Measurements from ENCODE around the gene SPNS2. TPM values are rescaled to one million over a fixed set of nuclear protein-coding genes. Genes with fewer than 3 reads are reported as not detected.
A peak's percentile ranks its signal among the peaks of the same experiment; 100 is the strongest.

The SPNS2 gene
- total RNA-seq, 3 donors from 2014 or later, result 0.33 to 0.47 (median 0.46) TPM

- no peak for ATAC-seq
- Mint-ChIP-seq H3K9me3 (no peaks in the 10 kb centered on the region), H3K4me3 (no peak overlapping the region), H3K4me1 (ENCODE audit: low read depth) (peaks cover 33% of the 10 kb centered on the region), H3K36me3 (ENCODE audit: insufficient read depth) (no peaks in the 10 kb centered on the region), H3K27me3 (ENCODE audit: low read depth) (no peaks in the 10 kb centered on the region)
- DNase-seq, result no peak
Measured at GRCh38 chr17:4487820-4488716, 10.6 kb upstream of the SPNS2 start.

DNA sequence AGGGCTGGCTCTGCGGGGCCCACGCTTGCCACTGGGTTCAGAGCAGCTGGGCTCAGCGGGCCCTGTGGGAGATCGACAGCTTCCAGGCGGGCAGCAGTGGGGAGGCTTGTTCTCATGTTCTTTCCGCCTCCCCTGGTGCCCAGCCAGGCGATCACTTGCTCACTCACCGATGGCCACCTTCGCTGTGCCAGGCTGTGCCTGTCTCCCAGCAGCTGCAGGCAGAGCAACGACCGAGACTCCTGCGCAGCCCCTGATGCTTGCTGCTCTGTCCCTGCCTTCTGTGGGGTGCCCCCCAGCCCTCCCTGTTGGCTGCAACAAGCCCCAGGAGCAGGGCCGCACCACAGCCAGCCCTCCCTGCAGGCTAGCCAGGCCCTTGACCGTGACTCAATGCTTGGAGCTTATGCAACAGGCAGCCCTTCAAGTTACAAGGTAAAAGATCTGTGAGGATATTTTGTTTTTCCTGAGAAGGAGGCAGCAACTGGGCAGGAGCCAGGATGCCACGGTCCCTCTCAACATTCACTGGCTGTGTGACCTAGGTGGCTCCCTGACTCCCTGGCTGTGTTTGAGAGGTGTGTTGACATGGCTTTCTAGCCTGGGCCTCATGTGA is 9.6 kb upstream of the SPNS2 start:
- H3K4me3 Mint-ChIP-seq, result no peak overlapping the region
- no peaks in the 10 kb centered on the region for H3K27me3 Mint-ChIP-seq (ENCODE audit: low read depth)
- peaks cover 28% of the 10 kb centered on the region for H3K4me1 Mint-ChIP-seq (ENCODE audit: low read depth)

DNA sequence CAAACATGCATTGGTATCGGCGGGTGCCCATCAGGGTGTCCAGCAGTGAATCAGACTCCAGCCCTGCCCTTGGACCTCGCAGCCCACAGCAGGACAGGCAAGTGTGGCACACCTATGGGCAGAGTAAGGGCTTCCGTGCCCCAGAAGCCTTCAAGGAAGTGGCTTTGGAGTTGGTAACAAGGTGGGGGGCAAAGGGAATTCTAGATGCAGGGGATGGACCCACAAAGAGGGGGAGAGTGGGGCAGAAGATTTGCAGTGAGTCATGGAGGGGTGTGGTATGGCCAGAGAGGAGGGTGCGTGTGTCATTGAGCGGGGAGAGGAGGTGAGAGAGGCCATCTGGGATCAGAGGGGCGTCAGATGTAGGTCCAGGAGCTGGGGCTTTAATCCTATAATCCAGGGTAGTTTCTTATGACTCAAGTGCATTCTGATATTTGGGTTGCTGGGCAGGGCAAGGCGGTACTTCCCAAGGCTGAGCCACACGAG is 8.5 kb upstream of the SPNS2 start:
- DNase-seq (no peak), ATAC-seq (no peak)
- peaks cover 23% of the 10 kb centered on the region for H3K4me1 Mint-ChIP-seq (ENCODE audit: low read depth)
- H3K9me3 Mint-ChIP-seq, result no peaks in the 10 kb centered on the region
- H3K36me3 Mint-ChIP-seq (ENCODE audit: insufficient read depth), result no peaks in the 10 kb centered on the region
- no peaks in the 10 kb centered on the region for H3K27me3 Mint-ChIP-seq (ENCODE audit: low read depth)
- no peak overlapping the region for H3K4me3 Mint-ChIP-seq

More for the DNA sequence above, 9.6 kb upstream of the SPNS2 start:
- H3K36me3 Mint-ChIP-seq (ENCODE audit: insufficient read depth), result no peaks in the 10 kb centered on the region
- no peak for ATAC-seq
- DNase-seq, result no peak
- no peaks in the 10 kb centered on the region for H3K9me3 Mint-ChIP-seq

GRCh38 chr17:4490637-4491061 is 8.0 kb upstream of the SPNS2 start:
- no peaks in the 10 kb centered on the region for H3K36me3 Mint-ChIP-seq (ENCODE audit: insufficient read depth)
- H3K4me3 Mint-ChIP-seq, result no peak overlapping the region
- no peak for ATAC-seq
- DNase-seq, result no peak
- H3K27me3 Mint-ChIP-seq (ENCODE audit: low read depth), result no peaks in the 10 kb centered on the region
- H3K9me3 Mint-ChIP-seq, result no peaks in the 10 kb centered on the region
- H3K4me1 Mint-ChIP-seq (ENCODE audit: low read depth), result peaks cover 19% of the 10 kb centered on the region

GRCh38 chr17:4492721-4493561 is 5.7 kb upstream of the SPNS2 start:
- Mint-ChIP-seq H3K4me3 (no peak overlapping the region), H3K9me3 (no peaks in the 10 kb centered on the region), H3K27me3 (ENCODE audit: low read depth) (no peaks in the 10 kb centered on the region), H3K4me1 (ENCODE audit: low read depth) (peaks cover 2% of the 10 kb centered on the region), H3K36me3 (ENCODE audit: insufficient read depth) (no peaks in the 10 kb centered on the region)
- ATAC-seq (no peak), DNase-seq (no peak)

GRCh38 chr17:4497101-4497824 is 1.4 kb upstream of the SPNS2 start:
- ATAC-seq (no peak), DNase-seq (no peak)
- Mint-ChIP-seq H3K27me3 (ENCODE audit: low read depth) (peaks cover 23% of the 10 kb centered on the region), H3K4me3 (no peak overlapping the region), H3K9me3 (no peaks in the 10 kb centered on the region), H3K36me3 (ENCODE audit: insufficient read depth) (no peaks in the 10 kb centered on the region), H3K4me1 (ENCODE audit: low read depth) (peaks cover 18% of the 10 kb centered on the region)

DNA sequence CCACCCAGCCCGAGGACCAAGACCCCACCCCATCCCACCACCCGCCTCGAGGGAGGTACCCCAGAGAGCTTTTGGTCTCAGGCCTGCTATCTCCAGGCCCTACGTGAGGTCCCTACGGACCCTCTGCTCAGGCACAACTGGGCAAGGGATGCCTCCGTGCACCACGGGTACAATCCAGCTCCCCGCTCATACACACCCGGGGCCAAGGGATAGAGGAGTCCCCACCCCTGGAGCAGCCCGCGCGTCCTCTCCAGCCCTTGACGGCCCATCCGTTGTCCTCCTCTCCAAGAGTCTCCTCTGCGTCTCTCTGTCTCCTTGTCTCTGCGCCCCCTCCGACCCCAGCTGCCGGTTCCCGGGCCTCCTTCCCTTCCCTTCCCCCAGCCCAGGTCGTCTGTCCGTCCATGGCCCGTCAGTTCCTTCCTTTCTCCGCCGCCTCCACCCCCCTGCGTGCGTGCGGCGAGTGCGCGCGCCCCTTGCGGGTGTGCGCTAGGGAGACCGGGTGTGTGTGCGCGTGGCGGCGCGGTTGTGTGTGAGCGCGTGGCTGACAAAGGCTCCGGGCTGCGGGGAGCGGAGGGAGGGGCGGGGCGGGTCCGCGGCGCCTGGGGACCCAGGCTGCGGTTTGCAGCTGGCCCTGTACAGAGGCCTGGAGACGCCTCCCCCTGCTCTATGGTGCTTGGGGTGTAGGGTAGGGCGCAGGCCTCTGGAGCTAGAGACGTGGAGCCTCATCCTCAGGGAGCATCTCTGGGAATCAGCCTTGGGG is 930 bp downstream of the SPNS2 start:
- no peak for DNase-seq
- Mint-ChIP-seq H3K4me1 (ENCODE audit: low read depth) (peaks cover 25% of the 10 kb centered on the region), H3K36me3 (ENCODE audit: insufficient read depth) (no peaks in the 10 kb centered on the region), H3K27me3 (ENCODE audit: low read depth) (peaks cover 34% of the 10 kb centered on the region), H3K9me3 (no peaks in the 10 kb centered on the region), H3K4me3 (peak overlapping the region; percentile 77)
- ATAC-seq, result peak; percentile 23 to 28

GRCh38 chr17:4500191-4500571 is 1.5 kb downstream of the SPNS2 start:
- Mint-ChIP-seq H3K27me3 (ENCODE audit: low read depth) (peaks cover 38% of the 10 kb centered on the region), H3K4me3 (peak overlapping the region; percentile 77), H3K36me3 (ENCODE audit: insufficient read depth) (no peaks in the 10 kb centered on the region), H3K4me1 (ENCODE audit: low read depth) (peaks cover 29% of the 10 kb centered on the region), H3K9me3 (no peaks in the 10 kb centered on the region)
- DNase-seq, result no peak
- no peak for ATAC-seq

DNA sequence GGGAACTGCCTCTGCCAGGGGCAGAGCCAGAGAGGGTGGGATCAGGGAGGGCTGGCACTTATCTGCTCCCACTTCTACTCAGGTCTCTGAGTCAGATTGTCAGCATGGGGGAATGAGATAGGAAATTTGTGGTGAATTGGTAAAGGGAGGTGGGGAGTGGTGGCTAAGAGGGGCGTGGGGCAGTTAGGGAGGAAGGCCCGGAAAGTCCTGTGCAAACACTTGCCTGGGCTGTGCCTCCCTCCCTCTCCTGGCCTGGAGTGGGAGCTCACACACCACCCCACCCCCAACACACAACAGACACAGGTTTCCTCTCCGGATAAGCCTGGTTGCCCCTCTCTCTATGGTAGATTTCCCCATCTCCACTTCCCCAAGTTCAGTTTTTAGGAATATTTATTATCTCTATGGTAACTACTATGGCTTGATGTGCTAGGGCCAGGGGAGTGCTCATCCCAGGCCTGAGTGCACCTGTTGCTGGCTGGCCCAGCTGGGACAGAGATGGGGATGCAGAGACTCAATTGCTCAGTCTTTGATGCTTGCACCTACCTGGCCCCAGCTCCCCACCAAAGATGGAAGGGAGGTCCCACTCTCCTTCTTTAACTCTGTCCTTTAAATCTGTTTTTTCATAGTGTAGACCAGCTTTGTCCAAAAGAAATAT is 2.7 kb downstream of the SPNS2 start:
- Mint-ChIP-seq H3K27me3 (ENCODE audit: low read depth) (peaks cover 38% of the 10 kb centered on the region), H3K4me1 (ENCODE audit: low read depth) (peaks cover 29% of the 10 kb centered on the region), H3K4me3 (no peak overlapping the region), H3K36me3 (ENCODE audit: insufficient read depth) (no peaks in the 10 kb centered on the region), H3K9me3 (no peaks in the 10 kb centered on the region)
- no peak for ATAC-seq
- no peak for DNase-seq

- Mint-ChIP-seq H3K4me1 (ENCODE audit: low read depth) (peaks cover 29% of the 10 kb centered on the region), H3K36me3 (ENCODE audit: insufficient read depth) (no peaks in the 10 kb centered on the region), H3K27me3 (ENCODE audit: low read depth) (peaks cover 38% of the 10 kb centered on the region), H3K9me3 (no peaks in the 10 kb centered on the region), H3K4me3 (no peak overlapping the region)
- no peak for ATAC-seq
- no peak for DNase-seq
Measured at GRCh38 chr17:4502466-4503154, 3.9 kb downstream of the SPNS2 start.

DNA sequence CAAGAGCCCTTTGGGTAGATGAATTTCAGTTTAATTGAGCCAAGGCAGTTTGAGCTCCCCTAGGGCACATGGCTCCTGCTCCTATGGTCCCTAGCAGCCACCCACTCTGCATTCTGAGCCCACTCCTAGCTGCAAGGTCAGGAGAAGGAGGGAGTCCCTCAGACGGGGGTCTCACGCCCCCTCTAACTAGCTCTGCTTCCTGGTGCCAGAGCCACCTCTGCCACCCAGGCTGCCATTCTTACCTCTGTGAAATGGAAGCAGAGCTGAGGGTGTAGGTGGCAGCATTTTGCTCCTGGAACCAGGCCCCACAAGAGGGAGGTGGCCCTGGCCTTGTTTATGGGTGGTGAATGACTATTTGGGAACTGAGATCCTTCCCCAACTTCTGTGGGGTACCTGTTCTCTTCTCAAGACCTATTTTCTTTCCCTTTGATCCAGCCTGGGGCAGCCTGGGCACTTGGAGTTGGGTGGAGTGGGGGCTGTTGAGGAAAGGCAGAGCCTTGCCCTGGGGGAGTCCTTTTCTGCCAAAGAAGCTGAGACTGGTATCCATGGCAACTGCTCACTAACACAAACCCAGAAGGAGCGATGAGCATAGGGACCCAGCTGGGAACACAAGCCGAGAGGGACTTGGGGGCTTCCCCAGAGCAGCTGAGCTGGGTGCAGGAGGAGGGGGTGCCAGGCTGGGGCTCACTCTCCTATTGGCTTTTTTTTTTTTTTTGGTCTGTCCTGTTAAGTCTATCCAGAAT is 4.8 kb downstream of the SPNS2 start:
- Mint-ChIP-seq H3K9me3 (no peaks in the 10 kb centered on the region), H3K4me3 (no peak overlapping the region), H3K4me1 (ENCODE audit: low read depth) (peaks cover 31% of the 10 kb centered on the region), H3K36me3 (ENCODE audit: insufficient read depth) (no peaks in the 10 kb centered on the region), H3K27me3 (ENCODE audit: low read depth) (peaks cover 38% of the 10 kb centered on the region)
- DNase-seq (no peak), ATAC-seq (no peak)

GRCh38 chr17:4504188-4504587 is 5.5 kb downstream of the SPNS2 start:
- peaks cover 38% of the 10 kb centered on the region for H3K27me3 Mint-ChIP-seq (ENCODE audit: low read depth)
- no peak for DNase-seq

More at GRCh38 chr17:4504188-4504587, 5.5 kb downstream of the SPNS2 start:
- H3K4me3 Mint-ChIP-seq, result no peak overlapping the region
- H3K9me3 Mint-ChIP-seq, result no peaks in the 10 kb centered on the region
- ATAC-seq, result peak in 1 of 2 donors; percentile 13
- H3K4me1 Mint-ChIP-seq (ENCODE audit: low read depth), result peaks cover 38% of the 10 kb centered on the region
- H3K36me3 Mint-ChIP-seq (ENCODE audit: insufficient read depth), result no peaks in the 10 kb centered on the region
